Mucosa of stomach (tissue), 1 donor: ENCODE measurements around the gene KRTDAP.

Experiments used
- H3K27me3 ChIP-seq: one replicate; pipeline ENCODE4 v1.7.0; 2013; ENCODE audit warnings: mild to moderate bottlenecking, low read length; ENCODE audit not compliant: control insufficient read depth, insufficient read depth
- H3K36me3 ChIP-seq: one replicate; pipeline ENCODE4 v1.7.0; 2013; ENCODE audit warnings: low read length; ENCODE audit not compliant: control insufficient read depth, insufficient read depth
- H3K4me1 ChIP-seq: one replicate; pipeline ENCODE4 v1.7.0; 2013; ENCODE audit warnings: mild to moderate bottlenecking, low read length; ENCODE audit not compliant: control insufficient read depth, insufficient read depth
- H3K4me3 ChIP-seq: one replicate; pipeline ENCODE4 v1.7.0; 2013; ENCODE audit warnings: low read length
- H3K9ac ChIP-seq: one replicate; pipeline ENCODE4 v1.7.0; 2013; ENCODE audit warnings: mild to moderate bottlenecking, low read length, moderate library complexity
- H3K9me3 ChIP-seq: one replicate; pipeline ENCODE4 v1.7.0; 2013; ENCODE audit warnings: mild to moderate bottlenecking, low read length, moderate library complexity; ENCODE audit not compliant: control insufficient read depth
- donor health status: Pancreatic carcinoma.

Gene KRTDAP

GRCh38 chr19:35439921-35440320 is 50.3 kb downstream of the KRTDAP start:
- no peak overlapping the region for H3K9ac ChIP-seq
- no peaks in the 10 kb centered on the region for H3K9me3 ChIP-seq
- peaks cover 28% of the 10 kb centered on the region for H3K4me1 ChIP-seq
- no peaks in the 10 kb centered on the region for H3K36me3 ChIP-seq
- no peak overlapping the region for H3K4me3 ChIP-seq
- no peaks in the 10 kb centered on the region for H3K27me3 ChIP-seq

GRCh38 chr19:35438527-35438926 is 51.7 kb downstream of the KRTDAP start:
- Histone ChIP-seq H3K9me3 (no peaks in the 10 kb centered on the region), H3K27me3 (peaks cover 5% of the 10 kb centered on the region), H3K36me3 (no peaks in the 10 kb centered on the region), H3K9ac (no peak overlapping the region), H3K4me1 (peaks cover 40% of the 10 kb centered on the region), H3K4me3 (no peak overlapping the region)

GRCh38 chr19:35438096-35438495 is 52.2 kb downstream of the KRTDAP start:
- Histone ChIP-seq H3K4me3 (no peak overlapping the region), H3K9ac (no peak overlapping the region), H3K9me3 (no peaks in the 10 kb centered on the region), H3K4me1 (peaks cover 40% of the 10 kb centered on the region), H3K36me3 (no peaks in the 10 kb centered on the region), H3K27me3 (peaks cover 7% of the 10 kb centered on the region)

GRCh38 chr19:35437406-35437951 is 52.8 kb downstream of the KRTDAP start:
- H3K27me3 ChIP-seq: peaks cover 7% of the 10 kb centered on the region
- peak overlapping the region; percentile 30 for H3K9ac ChIP-seq
- no peaks in the 10 kb centered on the region for H3K36me3 ChIP-seq
- no peak overlapping the region for H3K4me3 ChIP-seq
- H3K9me3 ChIP-seq: no peaks in the 10 kb centered on the region
- peaks cover 40% of the 10 kb centered on the region for H3K4me1 ChIP-seq
